ENCODE measurements around the gene ANXA4.

GRCh38 chr2:69858261-69858660 lies 116.3 kb downstream of the ANXA4 start:
- TF ChIP-seq CTCF (conservative IDR thresholded peaks at IDR 0.05 in 1 of 2, IDR thresholded peaks at IDR 0.05 in 1 of 2; ENCODE audit: extremely low read depth in 1 of 2, insufficient read depth in 1 of 2, low read depth in 1 of 2, low read length in 2 of 2), result no peak
- no peak for TF ChIP-seq EZH2 (IDR thresholded peaks at IDR 0.05; ENCODE audit: borderline replicate concordance, low read length)

All from mammary epithelial cell (primary cell).